HEK293 (cell line): Measurements from ENCODE around the gene KRT81.

Source experiments
- CTCF ChIP-seq: fragments of 450-650 bp; formaldehyde crosslinking; IDR thresholded peaks from 2 replicates; pipeline ENCODE4 v1.5.1; 2016; ENCODE audit warnings: missing biosample characterization, missing genetic modification characterization
- HOXA7 ChIP-seq: sonication (generic); formaldehyde crosslinking; IDR thresholded peaks from 2 replicates; pipeline ENCODE4 v1.8.1; 2022; ENCODE audit warnings: missing genetic modification reagents, borderline replicate concordance
- HOXC10 ChIP-seq: sonication (generic); formaldehyde crosslinking; IDR thresholded peaks from 2 replicates; pipeline ENCODE4 v1.8.1; 2023; ENCODE audit warnings: mild to moderate bottlenecking, missing genetic modification reagents
- YY1 ChIP-seq: fragments of 450-650 bp; formaldehyde crosslinking; IDR thresholded peaks from 2 replicates; pipeline ENCODE4 v1.5.1; 2018; ENCODE audit warnings: missing biosample characterization, missing genetic modification characterization
- ZNF785 ChIP-seq: fragments of 450-650 bp; formaldehyde crosslinking; IDR thresholded peaks from 2 replicates; pipeline ENCODE4 v1.5.1; 2016; ENCODE audit warnings: missing biosample characterization, missing genetic modification characterization

- TF ChIP-seq CTCF (no peak), HOXC10 (CRISPR knock-in tag) (no peak), ZNF785 (tag by site-specific recombination) (no peak), YY1 (tag by site-specific recombination) (no peak), HOXA7 (no peak)
Observed at GRCh38 chr12:52331833-52332232, 40.5 kb upstream of the KRT81 start.
